Gastroesophageal sphincter (tissue), 4 donors: ENCODE data around the gene PIP5K1B. TPM values are rescaled to one million over a fixed set of nuclear protein-coding genes. Genes with fewer than 3 reads are reported as not detected.

Experiments
- ATAC-seq: fragments of 150-250 bp; one replicate; pipeline ENCODE4 v1.9.1; 2016; ENCODE audit warnings: mild to moderate bottlenecking, moderate library complexity
- H3K27ac ChIP-seq, 4 donors: fragments of 200-600 bp; sonication (generic) in 3 of 4; 1 replicate in 3 of 4; 2 replicates in 1 of 4; pipeline ENCODE4 v1.5.1; 2016 to 2019
- H3K27me3 ChIP-seq: fragments of 200-600 bp; sonication (generic); one replicate; pipeline ENCODE4 v1.5.1; 2019
- H3K36me3 ChIP-seq, 2 donors: fragments of 200-600 bp; sonication (generic); one replicate each; pipeline ENCODE4 v1.5.1; 2019; ENCODE audit warnings: control low read depth in 1 of 2
- H3K4me1 ChIP-seq, 3 donors: fragments of 200-600 bp; sonication (generic); 1 replicate in 2 of 3; 2 replicates in 1 of 3; pipeline ENCODE4 v1.5.1; 2016 to 2019; ENCODE audit warnings: control low read depth in 2 of 3
- H3K4me3 ChIP-seq, 2 donors: fragments of 200-600 bp; sonication (generic); one replicate each; pipeline ENCODE4 v1.5.1; 2019; ENCODE audit warnings: mild to moderate bottlenecking in 1 of 2, moderate library complexity in 1 of 2
- H3K9me3 ChIP-seq, 3 donors: fragments of 200-600 bp; sonication (generic); one replicate each; pipeline ENCODE4 v1.5.1; 2017 to 2019; ENCODE audit warnings: control low read depth in 2 of 3
- EP300 ChIP-seq: sonication (generic); formaldehyde crosslinking; IDR thresholded peaks from one replicate; pipeline ENCODE4 v1.6.1; 2017; ENCODE audit warnings: antibody characterized with exemption, mild to moderate bottlenecking
- POLR2A ChIP-seq, 2 donors: fragments of 450-650 bp; IDR thresholded peaks; one replicate each; pipeline ENCODE4 v1.6.1; 2017; ENCODE audit warnings: antibody characterized with exemption in 2 of 2, mild to moderate bottlenecking in 2 of 2, moderate library complexity in 1 of 2
- POLR2AphosphoS5 ChIP-seq: sonication (generic); formaldehyde crosslinking; IDR thresholded peaks from one replicate; pipeline ENCODE4 v1.6.1; 2017; ENCODE audit warnings: antibody characterized with exemption
- WGBS, 2 donors: methylation state at CpG; one replicate each; pipeline ENCODE4 v1.1.5; 2018; ENCODE audit warnings: low coverage in 1 of 2; 5-methylcytosine and 5-hydroxymethylcytosine counted together
- small RNA-seq, 4 donors: library from RNA; depleted of rRNA; stranded (forward); fragments of <200 nt; gene quantifications; one replicate each; pipeline ENCODE3, GENCODE V24; 2016
- total RNA-seq, 4 donors: library from RNA; depleted of rRNA; stranded (reverse); fragments of >200 nt; gene quantifications; one replicate each; pipeline ENCODE4 v1.1.0, GENCODE V29; 2016
- TF ChIP-seq, protein P1 (sequence below), 4 experiments: fragments of 200-600 bp in 2 of 4; fragments of 450-650 bp in 2 of 4; sonication (generic) in 1 of 4; IDR thresholded peaks; one replicate each; pipeline ENCODE4 v1.5.1; 2017 to 2019; ENCODE audit warnings: antibody characterized with exemption in 4 of 4, mild to moderate bottlenecking in 2 of 4, moderate library complexity in 2 of 4

Gene PIP5K1B
- total RNA-seq, 4 donors from 2014 or later = 0.67 to 5.1 (median 1.2) TPM

DNA sequence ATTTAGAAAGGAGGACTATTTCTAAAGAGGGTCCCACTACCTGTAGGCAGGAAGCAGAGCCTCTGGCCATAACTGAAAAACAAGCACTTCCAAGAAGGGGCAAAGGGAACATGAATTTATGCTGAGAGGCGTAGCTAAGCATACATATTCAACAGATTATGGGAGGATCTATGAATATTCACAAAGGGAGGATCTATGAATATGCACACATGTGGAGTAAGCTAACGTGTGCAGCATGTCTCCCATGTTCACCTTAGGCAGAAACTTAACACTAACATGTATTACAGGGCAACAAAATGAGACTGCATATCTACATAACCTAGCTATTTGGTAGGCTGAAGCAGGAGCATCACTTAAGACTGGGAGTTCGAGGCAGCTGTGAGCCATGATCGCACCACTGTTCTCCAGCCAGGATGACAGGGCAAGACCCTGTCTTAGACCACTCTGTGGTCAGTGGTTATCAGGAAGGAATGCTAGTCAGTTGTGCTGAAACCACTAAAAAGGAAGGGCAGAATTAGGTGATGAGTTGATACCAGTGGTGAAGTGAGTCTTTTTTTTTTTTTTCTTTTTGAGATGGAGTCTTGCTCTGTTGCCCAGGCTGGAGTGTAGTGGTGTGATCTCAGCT is 351.3 kb downstream of the PIP5K1B start:
- 88 to 100% methylated on average over 2 to 3 of the region's 4 CpGs for WGBS, 2 donors
- Histone ChIP-seq H3K4me1 (peaks cover 0 to 22% (median 4%) of the 10 kb centered on the region in 3 donors), H3K36me3 (peaks cover 0 to 4% of the 10 kb centered on the region in 2 donors), H3K4me3 (no peak overlapping the region), H3K27ac (no peak overlapping the region), H3K27me3 (no peaks in the 10 kb centered on the region), H3K9me3 (no peaks in the 10 kb centered on the region)
- no peak for TF ChIP-seq EP300
- TF ChIP-seq POLR2A (IDR thresholded peaks at IDR 0.05) = no peak
- no peak for TF ChIP-seq POLR2AphosphoS5
- TF ChIP-seq, protein P1, sequence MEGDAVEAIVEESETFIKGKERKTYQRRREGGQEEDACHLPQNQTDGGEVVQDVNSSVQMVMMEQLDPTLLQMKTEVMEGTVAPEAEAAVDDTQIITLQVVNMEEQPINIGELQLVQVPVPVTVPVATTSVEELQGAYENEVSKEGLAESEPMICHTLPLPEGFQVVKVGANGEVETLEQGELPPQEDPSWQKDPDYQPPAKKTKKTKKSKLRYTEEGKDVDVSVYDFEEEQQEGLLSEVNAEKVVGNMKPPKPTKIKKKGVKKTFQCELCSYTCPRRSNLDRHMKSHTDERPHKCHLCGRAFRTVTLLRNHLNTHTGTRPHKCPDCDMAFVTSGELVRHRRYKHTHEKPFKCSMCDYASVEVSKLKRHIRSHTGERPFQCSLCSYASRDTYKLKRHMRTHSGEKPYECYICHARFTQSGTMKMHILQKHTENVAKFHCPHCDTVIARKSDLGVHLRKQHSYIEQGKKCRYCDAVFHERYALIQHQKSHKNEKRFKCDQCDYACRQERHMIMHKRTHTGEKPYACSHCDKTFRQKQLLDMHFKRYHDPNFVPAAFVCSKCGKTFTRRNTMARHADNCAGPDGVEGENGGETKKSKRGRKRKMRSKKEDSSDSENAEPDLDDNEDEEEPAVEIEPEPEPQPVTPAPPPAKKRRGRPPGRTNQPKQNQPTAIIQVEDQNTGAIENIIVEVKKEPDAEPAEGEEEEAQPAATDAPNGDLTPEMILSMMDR (IDR thresholded peaks at IDR 0.05) = no peak
- ATAC-seq = no peak

- peaks cover 0 to 2% of the 10 kb centered on the region in 2 donors for H3K36me3 ChIP-seq
- H3K4me1 ChIP-seq = peaks cover 0 to 22% (median 4%) of the 10 kb centered on the region in 3 donors
- no peaks in the 10 kb centered on the region for H3K27me3 ChIP-seq
- H3K9me3 ChIP-seq = no peaks in the 10 kb centered on the region
- no peak for ATAC-seq
- no peak overlapping the region for H3K4me3 ChIP-seq
- 80 to 100% methylated on average over 1 of the region's 2 CpGs for WGBS, 2 donors
- no peak overlapping the region for H3K27ac ChIP-seq
- no peak for TF ChIP-seq EP300
- TF ChIP-seq POLR2AphosphoS5 = no peak
- TF ChIP-seq, protein P1 (IDR thresholded peaks at IDR 0.05) = no peak
- TF ChIP-seq POLR2A (IDR thresholded peaks at IDR 0.05) = no peak
Observed at GRCh38 chr9:69058101-69058500, 353.1 kb downstream of the PIP5K1B start.

Small RNA genes lying within 50 kb of the gene (small RNA-seq; reads per million reads assigned to genes)
- gene RNU6-820P = 0 reads per million in 4 donors

Other genes with a start within 250 kb of the PIP5K1B start
- under 1 TPM in 1 of 4 donors, not detected in 3; 0.67 TPM for gene TMEM252, start 164.4 kb upstream of the PIP5K1B start, total RNA-seq